SU-DHL-6 (cell line): ENCODE measurements around the gene FGFBP2.

Source experiments
- EZH2phosphoT487 ChIP-seq: fragments of 200-600 bp; sonication (generic), shearing (Covaris generic); conservative IDR thresholded peaks from 2 replicates; pipeline ENCODE4 v1.6.1; 2018; ENCODE audit warnings: mild to moderate bottlenecking, antibody characterized with exemption, low read length, moderate library complexity, mixed read lengths
- TF ChIP-seq, protein P1 (sequence below): fragments of 200-600 bp; sonication (generic); IDR thresholded peaks from one replicate; pipeline ENCODE4 v1.5.1; 2017; ENCODE audit warnings: antibody characterized with exemption, mild to moderate bottlenecking, low read length, moderate library complexity; ENCODE audit not compliant: insufficient read depth, poor library complexity, severe bottlenecking

DNA sequence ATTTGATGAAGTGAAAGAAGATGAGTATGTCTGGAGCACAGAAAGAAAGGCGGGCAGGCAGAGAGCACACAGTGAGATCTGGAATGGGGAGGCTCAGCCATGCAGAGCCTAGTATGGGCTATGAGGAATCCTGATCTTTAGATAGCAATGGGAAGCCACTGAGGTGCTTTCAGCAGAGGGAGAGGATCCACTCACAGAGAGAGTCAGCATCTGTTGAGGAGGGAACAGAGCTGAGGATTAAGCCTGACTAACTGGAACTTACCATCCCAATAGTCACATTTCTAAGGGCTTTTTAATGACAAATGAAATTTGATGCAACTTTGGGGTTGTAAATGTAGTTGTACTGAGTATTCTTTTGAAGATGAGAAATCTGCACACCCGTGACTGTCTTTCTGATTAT, 20.6 kb upstream of the FGFBP2 start:
- TF ChIP-seq, protein P1, sequence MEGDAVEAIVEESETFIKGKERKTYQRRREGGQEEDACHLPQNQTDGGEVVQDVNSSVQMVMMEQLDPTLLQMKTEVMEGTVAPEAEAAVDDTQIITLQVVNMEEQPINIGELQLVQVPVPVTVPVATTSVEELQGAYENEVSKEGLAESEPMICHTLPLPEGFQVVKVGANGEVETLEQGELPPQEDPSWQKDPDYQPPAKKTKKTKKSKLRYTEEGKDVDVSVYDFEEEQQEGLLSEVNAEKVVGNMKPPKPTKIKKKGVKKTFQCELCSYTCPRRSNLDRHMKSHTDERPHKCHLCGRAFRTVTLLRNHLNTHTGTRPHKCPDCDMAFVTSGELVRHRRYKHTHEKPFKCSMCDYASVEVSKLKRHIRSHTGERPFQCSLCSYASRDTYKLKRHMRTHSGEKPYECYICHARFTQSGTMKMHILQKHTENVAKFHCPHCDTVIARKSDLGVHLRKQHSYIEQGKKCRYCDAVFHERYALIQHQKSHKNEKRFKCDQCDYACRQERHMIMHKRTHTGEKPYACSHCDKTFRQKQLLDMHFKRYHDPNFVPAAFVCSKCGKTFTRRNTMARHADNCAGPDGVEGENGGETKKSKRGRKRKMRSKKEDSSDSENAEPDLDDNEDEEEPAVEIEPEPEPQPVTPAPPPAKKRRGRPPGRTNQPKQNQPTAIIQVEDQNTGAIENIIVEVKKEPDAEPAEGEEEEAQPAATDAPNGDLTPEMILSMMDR, result no peak
- TF ChIP-seq EZH2phosphoT487, result no peak
